Activated CD4-positive, alpha-beta T cell treated with anti-CD3 and anti-CD28 coated beads, Interleukin-2, amount 50 U/mL, for 48 hours (primary cell): ENCODE measurements around the gene PHF3.

Source experiments
- DNase-seq, 2 experiments: peaks; one replicate each; pipeline ENCODE4 v3.0.0-alpha.2; 2020

PHF3 gene

DNA sequence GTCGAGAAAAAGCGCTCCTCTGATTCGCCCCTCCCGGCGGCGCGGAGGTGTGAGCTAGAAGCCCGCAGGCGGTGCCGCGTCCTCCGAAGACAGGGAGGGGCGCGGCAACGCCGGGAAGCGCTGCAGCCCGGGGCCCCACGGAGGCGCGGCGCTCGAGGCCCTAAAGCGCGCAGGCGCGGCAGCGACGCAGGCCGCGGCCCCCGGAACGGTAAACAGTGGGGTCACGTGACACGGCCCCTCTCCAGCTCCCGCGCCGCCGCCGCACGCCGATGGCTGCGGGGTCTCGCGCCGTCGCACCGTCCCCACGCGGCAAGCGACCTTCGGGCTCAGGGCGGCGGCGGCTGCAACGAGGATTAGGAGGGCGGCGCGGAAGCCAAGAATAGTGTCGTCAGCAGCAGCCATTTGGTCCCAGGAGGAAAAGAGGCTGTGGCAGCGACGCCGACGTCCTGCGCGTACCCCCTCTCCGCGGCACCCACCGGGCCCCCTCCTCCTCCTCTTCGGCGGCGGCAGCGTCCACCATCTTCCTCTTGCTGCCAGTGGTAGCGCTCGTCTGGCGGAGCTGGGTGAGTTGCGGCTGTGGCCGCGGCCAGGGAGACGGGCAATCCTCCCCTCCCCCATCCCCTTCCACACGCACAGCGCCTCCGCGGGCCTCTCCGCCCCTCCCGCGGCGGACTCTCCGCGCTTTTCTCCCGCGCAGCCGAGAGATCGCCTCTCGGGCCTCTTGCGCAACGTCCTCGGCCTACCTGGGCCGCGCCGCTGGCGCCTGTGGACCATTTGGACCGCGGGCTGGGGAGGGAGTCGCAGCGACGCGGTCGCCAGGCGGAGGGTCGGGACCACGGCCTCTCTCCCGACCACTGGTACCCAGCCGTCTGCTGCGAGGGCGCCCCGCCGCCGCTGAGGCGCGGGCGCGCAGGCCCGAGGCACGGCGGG is at the start of gene PHF3:
PHF3 (plus strand) TSS at position 215 of the 930 bp plus-strand sequence. CDS start 10,750 bp downstream, outside the sequence.
- DNase-seq = peak; percentile 85 to 88

- no peak for DNase-seq
Observed at GRCh38 chr6:63589952-63590411, 45.6 kb upstream of the PHF3 start.

DNA sequence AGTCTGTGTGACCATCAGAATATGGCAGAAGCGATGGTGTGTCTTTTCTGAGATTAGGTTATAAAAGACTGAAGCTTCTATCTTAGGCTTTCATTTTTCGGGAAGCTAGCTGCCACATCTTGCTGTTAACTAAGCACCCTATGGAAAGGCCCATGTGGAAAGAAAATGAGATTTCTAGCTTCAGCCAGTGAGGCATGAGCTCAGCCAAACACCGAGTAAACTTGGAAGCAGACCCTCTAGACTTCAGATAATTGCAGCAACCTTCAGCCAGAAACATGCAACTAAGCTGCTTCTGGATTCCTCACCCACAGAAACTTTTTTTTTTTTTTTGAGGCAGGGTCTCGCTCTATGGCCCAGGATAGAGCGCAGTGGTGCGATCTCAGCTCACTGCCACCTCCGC is 42.7 kb upstream of the PHF3 start:
- DNase-seq = no peak

- DNase-seq = no peak
Observed at GRCh38 chr6:63597141-63598048, 38.2 kb upstream of the PHF3 start.

DNA sequence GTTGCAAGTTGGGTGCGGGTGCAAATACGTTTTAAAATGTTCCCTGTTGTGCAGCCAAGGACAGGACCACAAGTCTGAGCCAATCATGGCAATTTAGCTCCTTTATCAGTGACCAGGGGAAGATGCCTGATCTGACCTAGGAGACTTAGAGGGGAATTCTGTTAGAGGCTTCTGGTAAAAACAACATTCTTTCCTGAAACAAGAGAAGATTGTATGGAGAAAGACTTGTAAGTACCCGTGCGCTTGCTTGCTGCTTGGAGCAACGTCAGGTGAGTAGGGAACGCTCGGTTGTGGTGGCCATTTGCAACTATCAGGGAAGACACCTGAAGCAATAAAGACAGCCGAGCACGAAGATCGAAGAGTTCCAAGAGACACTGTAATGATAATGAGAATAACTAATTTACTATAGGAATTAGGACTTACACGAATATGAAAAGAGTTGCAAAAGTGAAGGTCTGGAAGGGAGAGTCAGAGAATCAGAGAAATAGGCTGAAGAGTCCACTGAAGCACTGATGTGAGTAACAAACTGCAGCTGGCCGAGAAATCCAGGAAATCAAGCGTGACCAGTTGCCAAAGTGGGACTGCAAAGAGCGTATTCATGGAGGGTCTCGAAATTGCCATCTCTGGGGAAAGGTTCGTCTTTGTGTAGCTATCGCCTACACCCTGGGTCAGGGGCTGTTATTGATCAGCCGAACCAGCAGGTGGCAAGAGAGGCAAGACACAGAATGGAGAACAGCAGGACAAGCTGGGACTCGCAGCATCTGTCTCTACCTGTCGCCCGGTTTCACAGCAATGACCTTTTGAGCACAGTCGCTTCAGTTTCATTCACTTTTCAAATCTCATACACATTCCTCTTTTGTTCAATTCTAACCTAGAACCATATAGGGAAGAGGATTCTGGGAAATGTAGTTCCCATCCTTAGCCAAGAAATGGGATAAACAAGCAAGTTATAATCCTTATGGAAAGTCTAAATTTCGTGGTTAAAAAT is 37.3 kb upstream of the PHF3 start:
- peak; percentile 71 to 76 for DNase-seq

DNA sequence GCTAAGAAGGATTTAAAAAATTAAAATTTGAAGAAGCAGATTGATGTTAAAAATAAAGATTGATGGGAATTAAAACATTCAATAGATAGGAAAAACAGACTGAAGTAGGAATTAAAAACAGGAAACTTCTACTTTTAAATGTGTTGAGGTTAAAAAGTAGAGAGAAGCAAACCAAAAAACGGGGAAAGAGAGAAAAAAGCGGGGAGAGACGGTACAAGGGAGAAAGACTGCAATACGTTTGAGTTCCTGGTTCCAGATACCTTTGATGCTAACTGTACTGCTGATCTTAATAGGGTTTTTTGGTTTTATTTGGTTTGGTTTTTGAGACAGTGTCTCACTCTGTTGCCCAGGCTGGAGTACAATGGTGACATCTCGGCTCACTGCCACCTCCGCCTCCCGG is 36.4 kb upstream of the PHF3 start:
- DNase-seq = no peak

DNA sequence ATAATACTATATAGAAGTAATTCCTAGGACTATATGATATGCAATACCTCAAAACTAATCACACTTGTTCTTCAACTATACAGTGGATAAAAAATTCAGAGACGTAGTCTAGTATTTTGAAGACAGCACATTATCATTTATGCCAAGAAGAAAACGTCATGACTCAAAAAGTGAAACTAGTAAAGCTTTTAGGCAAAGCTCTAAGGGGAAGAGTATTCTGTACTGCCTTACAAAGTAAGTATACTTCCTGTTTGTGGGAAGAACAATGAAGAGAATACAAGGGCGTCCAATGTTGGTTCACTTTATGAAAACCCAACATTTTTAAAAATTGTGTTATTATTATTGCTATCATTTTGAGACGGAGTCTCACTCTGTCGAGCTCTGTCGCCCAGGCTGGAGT is 35.5 kb upstream of the PHF3 start:
- no peak for DNase-seq

DNA sequence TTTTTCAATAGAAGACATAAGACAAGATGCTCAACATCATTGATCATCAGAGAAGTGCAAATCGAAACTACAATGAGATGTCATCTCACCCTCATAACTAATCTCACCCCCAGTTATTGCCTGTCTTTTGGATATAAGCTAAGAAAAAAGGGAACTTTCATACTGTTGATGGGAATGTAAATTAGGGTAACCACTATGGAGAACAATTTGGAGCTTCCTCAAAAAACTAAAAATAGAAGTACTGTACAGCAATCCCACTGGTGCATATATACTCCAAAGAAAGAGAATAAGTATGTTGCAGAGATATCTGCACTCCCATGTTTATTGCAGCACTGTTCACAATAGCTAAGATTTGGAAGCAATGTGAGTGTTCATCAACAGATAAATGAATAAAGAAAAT is 26.4 kb upstream of the PHF3 start:
- DNase-seq = no peak

- no peak for DNase-seq
Observed at GRCh38 chr6:63610944-63611343, 24.7 kb upstream of the PHF3 start.

- DNase-seq = no peak
Observed at GRCh38 chr6:63611560-63611959, 24.0 kb upstream of the PHF3 start.

GRCh38 chr6:63615590-63615989 is 20.0 kb upstream of the PHF3 start:
- no peak for DNase-seq

DNA sequence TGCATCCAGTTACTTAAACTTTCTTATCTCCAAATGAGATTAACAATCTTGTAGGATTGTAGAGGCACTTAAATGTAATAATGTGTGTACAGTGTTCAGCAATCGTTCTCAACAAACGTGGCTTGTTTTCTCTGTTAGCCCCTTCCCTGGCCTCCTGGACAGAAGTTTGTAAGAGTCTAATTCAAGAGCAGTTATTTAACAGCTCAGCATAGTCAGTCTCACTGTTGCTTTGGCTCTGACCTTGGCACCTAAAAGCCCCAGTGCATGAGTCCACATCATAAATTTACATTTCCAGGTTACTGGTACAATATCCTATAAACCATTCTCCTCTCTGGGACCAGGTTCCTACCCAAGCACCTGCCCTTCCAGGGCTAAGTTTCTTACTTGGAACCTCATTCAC is 11.5 kb upstream of the PHF3 start:
- DNase-seq = no peak

- DNase-seq = no peak
Observed at GRCh38 chr6:63630466-63630865, 5.1 kb upstream of the PHF3 start.

- no peak for DNase-seq
Observed at GRCh38 chr6:63634630-63635029, 972 bp upstream of the PHF3 start.

GRCh38 chr6:63635215-63635587 is 401 bp upstream of the PHF3 start:
- no peak for DNase-seq

DNA sequence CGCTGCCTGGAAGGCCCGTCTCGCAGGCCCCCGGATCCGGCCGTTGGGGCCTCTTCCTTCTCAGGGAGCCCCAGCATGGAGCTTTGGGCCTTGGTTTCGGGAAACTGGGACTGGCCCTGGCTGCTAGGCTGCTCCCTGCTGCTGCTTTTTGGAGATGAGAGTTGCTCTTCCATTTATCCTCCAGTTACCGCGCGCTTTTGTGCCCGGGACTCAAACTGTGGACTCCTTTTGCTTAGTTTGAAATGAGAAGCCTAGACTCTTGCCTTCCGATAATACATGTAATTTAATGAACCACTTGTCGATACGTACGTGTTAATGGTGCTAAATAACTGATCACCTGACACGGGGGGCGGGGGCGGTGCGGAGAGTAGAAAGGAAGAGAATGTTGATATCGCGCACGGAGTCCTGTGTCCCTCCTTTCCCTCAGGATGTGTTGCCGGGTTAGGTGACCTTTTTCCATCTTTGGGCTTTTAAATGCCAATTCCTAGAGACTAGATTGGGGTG is 968 bp downstream of the PHF3 start:
- DNase-seq = peak; percentile 72 to 75

DNA sequence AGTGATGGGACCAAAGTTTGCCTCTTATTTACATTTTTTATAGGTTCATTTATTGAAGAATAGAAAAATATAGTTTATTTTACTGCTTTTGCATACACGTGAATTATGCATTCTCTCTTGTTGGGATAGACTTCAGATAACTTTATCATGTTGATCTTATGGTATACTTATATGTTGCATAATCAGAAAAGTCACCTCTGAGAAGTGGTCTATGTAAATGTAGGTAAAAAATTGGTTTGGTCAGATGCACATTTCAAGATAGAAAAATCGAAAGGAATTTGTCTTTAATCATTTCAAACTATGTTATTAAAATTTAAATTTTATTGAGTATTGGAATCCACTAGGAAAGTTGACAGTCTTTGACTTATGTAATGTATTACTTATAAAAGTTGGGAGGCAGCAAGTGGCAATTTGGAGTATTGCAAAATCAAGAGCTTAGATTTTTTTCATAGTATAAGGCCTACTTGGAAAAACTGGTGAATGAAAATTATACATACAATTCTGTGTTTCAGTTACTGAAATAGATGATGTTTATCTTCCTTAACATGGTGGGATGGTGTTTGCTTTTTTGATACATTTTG is 2.4 kb downstream of the PHF3 start:
- no peak for DNase-seq

- DNase-seq = no peak
Observed at GRCh38 chr6:63640062-63640461, 4.5 kb downstream of the PHF3 start.

DNA sequence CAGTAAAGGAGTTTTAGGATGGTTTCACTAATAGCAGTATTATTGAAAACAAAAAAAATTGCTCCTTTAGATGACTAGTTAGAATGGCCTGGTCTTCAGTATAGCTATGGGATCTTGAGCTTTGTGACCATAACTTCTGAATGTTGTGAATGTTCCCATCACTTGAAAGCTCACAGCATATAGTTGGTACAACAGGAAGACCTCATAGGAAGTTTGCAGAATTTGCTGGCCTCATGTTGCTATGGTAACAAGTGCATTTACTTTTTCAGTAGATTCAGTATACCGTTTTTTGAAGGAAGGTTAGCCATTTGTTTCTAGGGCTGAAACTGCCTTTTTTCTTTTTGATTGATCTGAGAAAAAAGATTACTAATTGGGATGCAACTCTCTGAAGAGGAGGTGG is 8.3 kb downstream of the PHF3 start:
- DNase-seq = no peak

DNA sequence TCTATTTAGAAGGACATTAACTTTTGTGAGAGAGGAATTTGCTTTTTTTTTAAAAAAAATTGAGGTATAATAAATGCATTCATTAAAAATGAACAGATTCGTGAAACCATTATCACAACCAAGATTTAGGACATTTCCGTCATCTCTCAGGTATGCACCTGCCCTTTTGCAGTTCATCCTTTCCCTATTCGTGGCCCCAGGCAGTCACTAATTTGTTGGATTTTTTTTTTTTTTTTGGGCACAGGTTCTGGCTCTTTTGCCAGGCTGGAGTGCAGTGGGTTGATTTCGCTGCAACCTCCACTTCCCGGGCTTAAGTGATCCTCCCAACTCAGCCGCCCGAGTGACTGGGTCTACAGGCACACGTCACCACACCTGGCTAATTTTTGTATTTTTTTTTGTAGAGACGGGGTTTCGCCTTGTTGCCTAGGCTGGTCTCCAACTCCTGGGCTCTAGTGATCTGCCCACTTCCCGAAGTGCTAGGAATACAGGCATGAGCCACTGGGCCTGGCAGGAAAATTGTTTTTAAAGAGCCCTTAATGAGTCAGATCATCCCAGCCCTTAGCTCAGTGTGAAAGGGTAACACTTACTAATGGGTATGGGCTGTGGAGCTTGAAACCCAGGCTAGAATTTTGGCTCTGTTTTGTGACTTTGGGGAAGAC is 9.2 kb downstream of the PHF3 start:
- DNase-seq = no peak

- no peak for DNase-seq
Observed at GRCh38 chr6:63649269-63649668, 13.7 kb downstream of the PHF3 start.
